A549 (cell line): ENCODE measurements around the gene MPHOSPH6.

Experiments used
- CEBPB ChIP-seq, 2 experiments: fragments of >200 bp in 1 of 2; sonication (Bioruptor Twin) in 1 of 2; formaldehyde crosslinking in 1 of 2; IDR thresholded peaks; 2 replicates each; pipeline ENCODE4 v1.6.1; 2012 to 2016
- CTCF ChIP-seq: fragments of >200 bp; sonication (Bioruptor Twin); formaldehyde crosslinking; IDR thresholded peaks from 3 replicates; pipeline ENCODE4 v1.5.1; 2016
- EP300 ChIP-seq, 2 experiments: fragments of >200 bp; sonication (Bioruptor Twin); formaldehyde crosslinking; IDR thresholded peaks; 2 replicates in 1 of 2; 3 replicates in 1 of 2; pipeline ENCODE4 v1.6.1; 2016 to 2017
- RFX5 ChIP-seq: fragments of 450-650 bp; IDR thresholded peaks from 2 replicates; pipeline ENCODE4 v1.7.1; 2014; ENCODE audit warnings: antibody characterized with exemption, mild to moderate bottlenecking, moderate library complexity

- TF ChIP-seq CTCF (no peak), EP300 (IDR thresholded peaks at IDR 0.05) (no peak), RFX5 (no peak), CEBPB (IDR thresholded peaks at IDR 0.05) (no peak)
Measured at GRCh38 chr16:82197540-82198240, 27.7 kb upstream of the MPHOSPH6 start.
